Keratinocyte (primary cell): ENCODE measurements around the gene DTNBP1. TPM values are rescaled to one million over a fixed set of nuclear protein-coding genes. Genes with fewer than 3 reads are reported as not detected.

ENCODE experiments used
- DNase-seq: peaks from one replicate; pipeline ENCODE4 v3.0.0-alpha.2; 2011; ENCODE audit warnings: low read depth, missing footprints, low spot score
- FAIRE-seq: peaks from 2 replicates; lab custom pipeline; 2011; peaks lifted over from hg19 to GRCh38; lab: Jason Lieb, UNC
- H2AFZ ChIP-seq: 2 replicates; pipeline ENCODE4 v1.6.0; 2012; ENCODE audit warnings: low read length, control low read depth, inconsistent platforms; ENCODE audit not compliant: control insufficient read depth
- H3K27ac ChIP-seq: 2 replicates; pipeline ENCODE4 v1.5.1; 2011; ENCODE audit warnings: low read length; ENCODE audit not compliant: control insufficient read depth, insufficient read depth
- H3K27me3 ChIP-seq: 3 replicates; pipeline ENCODE4 v1.6.0; 2011; ENCODE audit warnings: low read length; ENCODE audit not compliant: control insufficient read depth, insufficient read depth; ENCODE audit errors: extremely low read depth
- H3K36me3 ChIP-seq, 2 experiments: 2 replicates in 1 of 2; 3 replicates in 1 of 2; pipeline ENCODE4 v1.5.1; 2011; ENCODE audit warnings: low read length in 2 of 2, mild to moderate bottlenecking in 1 of 2; ENCODE audit not compliant: control insufficient read depth in 2 of 2, insufficient read depth in 2 of 2; ENCODE audit errors: extremely low read depth in 1 of 2
- H3K4me1 ChIP-seq: 3 replicates; pipeline ENCODE4 v1.5.1; 2011; ENCODE audit warnings: low read length; ENCODE audit not compliant: control insufficient read depth, insufficient read depth; ENCODE audit errors: extremely low read depth
- H3K4me2 ChIP-seq: 3 replicates; pipeline ENCODE4 v1.6.0; 2011; ENCODE audit warnings: low read depth, low read length; ENCODE audit not compliant: control insufficient read depth, insufficient read depth; ENCODE audit errors: extremely low read depth
- H3K4me3 ChIP-seq, 3 experiments: fragments of 200-600 bp in 1 of 3; sonication (generic) in 1 of 3; 2 replicates in 2 of 3; 3 replicates in 1 of 3; pipeline ENCODE4 v1.5.1; 2011 to 2016; ENCODE audit warnings: low read length in 3 of 3, mild to moderate bottlenecking in 3 of 3, control low read depth in 2 of 3, inconsistent platforms in 1 of 3, low read depth in 1 of 3, mixed read lengths in 1 of 3, mixed run types in 1 of 3, moderate library complexity in 1 of 3; ENCODE audit not compliant: control insufficient read depth in 2 of 3, insufficient read depth in 2 of 3; ENCODE audit errors: extremely low read depth in 1 of 3
- H3K79me2 ChIP-seq: 2 replicates; pipeline ENCODE4 v1.6.0; 2012; ENCODE audit warnings: low read length; ENCODE audit not compliant: control insufficient read depth, insufficient read depth
- H3K9ac ChIP-seq: 3 replicates; pipeline ENCODE4 v1.6.0; 2011; ENCODE audit warnings: low read length; ENCODE audit not compliant: control insufficient read depth, insufficient read depth; ENCODE audit errors: extremely low read depth
- H3K9me1 ChIP-seq: 3 replicates; pipeline ENCODE4 v1.6.0; 2011; ENCODE audit warnings: low read length; ENCODE audit not compliant: control insufficient read depth, insufficient read depth; ENCODE audit errors: extremely low read depth
- H3K9me3 ChIP-seq: 2 replicates; pipeline ENCODE4 v1.5.1; 2012; ENCODE audit warnings: low read depth, low read length; ENCODE audit not compliant: control insufficient read depth
- H4K20me1 ChIP-seq: 3 replicates; pipeline ENCODE4 v1.6.0; 2011; ENCODE audit warnings: low read length; ENCODE audit not compliant: control insufficient read depth, insufficient read depth; ENCODE audit errors: extremely low read depth
- CTCF ChIP-seq, 3 experiments: IDR thresholded peaks in 1 of 3; conservative IDR thresholded peaks in 1 of 3; optimal IDR thresholded peaks in 1 of 3; 2 replicates in 2 of 3; 3 replicates in 1 of 3; pipeline versions ENCODE3 to v1.5.1; 2011; ENCODE audit warnings: low read length in 3 of 3, mild to moderate bottlenecking in 3 of 3, moderate library complexity in 2 of 3, control low read depth in 1 of 3, inconsistent platforms in 1 of 3; ENCODE audit not compliant: insufficient read depth in 2 of 3; ENCODE audit errors: extremely low read depth in 1 of 3
- EZH2 ChIP-seq: IDR thresholded peaks from one replicate; pipeline ENCODE4 v1.6.1; 2012; ENCODE audit warnings: inconsistent platforms, mild to moderate bottlenecking, low read length, moderate library complexity
- dilution Hi-C: fragments of 300-500 bp; cut with MboI; formaldehyde crosslinking; loops from one replicate; pipeline ENCODE4 v1.7.0; 2020; ENCODE audit warnings: low sequenced_read_pairs; ENCODE audit not compliant: extremely low pct_ligation_motif_present
- polyA plus RNA-seq, 5 experiments: library from polyadenylated mRNA; depleted of rRNA in 3 of 5; stranded (reverse) in 3 of 5; stranded (forward) in 1 of 5; unstranded in 1 of 5; fragments of >200 nt; gene quantifications; 1 replicate in 1 of 5; 2 replicates in 3 of 5; 3 replicates in 1 of 5; pipeline versions ENCODE4 v1.2.1 to v1.2.3, GENCODE V29; 2011 to 2012; ENCODE audit warnings: missing spikeins in 2 of 5, low read depth in 1 of 5, low replicate concordance in 1 of 5

The DTNBP1 gene
- polyA plus RNA-seq, 1 donor (not counting 4 experiments of a cell fraction or from before 2014, with no cell fraction given), result 11.5 TPM

DNA sequence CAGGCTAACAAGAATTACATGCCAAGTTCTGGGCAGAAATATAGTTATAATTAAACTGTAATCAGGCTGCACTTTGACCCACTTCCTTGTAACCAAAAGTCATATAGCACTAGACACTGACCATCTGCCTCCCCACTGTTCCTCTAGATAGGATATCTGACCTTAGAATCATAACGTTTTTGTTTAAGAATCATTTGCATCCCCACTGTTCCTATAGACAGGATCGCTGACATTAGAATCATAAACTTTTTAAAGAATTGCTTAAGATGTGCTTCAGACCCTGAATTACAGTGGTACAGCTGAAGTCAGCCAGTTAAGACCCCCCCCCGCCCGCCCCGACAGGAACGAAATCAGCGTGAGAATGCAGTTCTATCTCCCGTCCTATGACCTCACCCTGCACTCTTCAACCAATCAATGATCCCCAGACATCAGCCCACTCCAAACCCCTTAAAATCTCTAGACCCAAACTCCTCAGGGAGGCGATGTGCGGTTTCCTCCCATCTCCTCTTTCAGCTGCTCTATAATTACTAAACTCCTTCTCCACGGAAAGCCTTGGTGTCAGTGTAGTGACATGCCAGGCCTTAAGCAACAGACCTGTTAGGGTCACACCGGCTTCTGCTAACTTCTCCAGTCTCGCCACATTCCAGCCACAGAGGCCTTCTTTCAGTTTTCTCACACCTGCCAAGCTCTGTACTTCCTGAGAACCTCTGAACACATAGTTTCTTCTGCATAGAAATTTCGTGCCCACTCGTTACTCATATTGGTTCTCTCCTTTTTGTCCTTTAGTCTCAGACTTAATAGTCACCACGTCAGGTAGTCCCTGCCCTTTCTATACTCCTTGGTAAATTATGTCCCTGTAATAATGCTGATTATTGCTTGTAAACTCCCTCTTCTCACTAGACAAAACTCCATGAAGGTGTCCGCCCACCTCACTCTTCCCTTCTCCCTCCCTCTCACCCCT is 93.5 kb downstream of the DTNBP1 start:
- Histone ChIP-seq H3K27me3 (no peaks in the 10 kb centered on the region), H3K9ac (no peak overlapping the region), H3K9me3 (no peaks in the 10 kb centered on the region), H4K20me1 (no peaks in the 10 kb centered on the region), H3K4me1 (no peaks in the 10 kb centered on the region), H3K4me3 (no peak overlapping the region), H3K27ac (no peak overlapping the region), H2AFZ (no peak overlapping the region), H3K36me3 (no peaks in the 10 kb centered on the region), H3K79me2 (no peaks in the 10 kb centered on the region), H3K4me2 (no peak overlapping the region), H3K9me1 (no peaks in the 10 kb centered on the region)
- no peak for DNase-seq
- TF ChIP-seq CTCF (optimal IDR thresholded peaks at IDR 0.05 in 1 of 3, IDR thresholded peaks at IDR 0.05 in 1 of 3, conservative IDR thresholded peaks at IDR 0.05 in 1 of 3; ENCODE audit: extremely low read depth in 1 of 3, insufficient read depth in 2 of 3, low read length in 3 of 3) (no peak), EZH2 (no peak)
- dilution Hi-C loops, result no loop called here
- no peak for FAIRE-seq

GRCh38 chr6:15562977-15563376 is 99.9 kb downstream of the DTNBP1 start:
- dilution Hi-C loops, result no loop called here
- Histone ChIP-seq H3K27ac (no peak overlapping the region), H3K27me3 (no peaks in the 10 kb centered on the region), H3K36me3 (no peaks in the 10 kb centered on the region), H3K4me2 (no peak overlapping the region), H3K9ac (no peak overlapping the region), H2AFZ (no peak overlapping the region), H4K20me1 (no peaks in the 10 kb centered on the region), H3K79me2 (no peaks in the 10 kb centered on the region), H3K4me3 (no peak overlapping the region), H3K4me1 (no peaks in the 10 kb centered on the region), H3K9me3 (no peaks in the 10 kb centered on the region), H3K9me1 (no peaks in the 10 kb centered on the region)
- FAIRE-seq, result no peak
- DNase-seq, result no peak
- TF ChIP-seq CTCF (optimal IDR thresholded peaks at IDR 0.05 in 1 of 3, IDR thresholded peaks at IDR 0.05 in 1 of 3, conservative IDR thresholded peaks at IDR 0.05 in 1 of 3; ENCODE audit: extremely low read depth in 1 of 3, insufficient read depth in 2 of 3, low read length in 3 of 3), result no peak
- TF ChIP-seq EZH2, result no peak
